CD4-positive, alpha-beta T cell (primary cell): ENCODE results near the gene MEI1. TPM values are rescaled to one million over a fixed set of nuclear protein-coding genes. Genes with fewer than 3 reads are reported as not detected.

Experiments
- ATAC-seq: fragments of 200-7000 bp; cut with Tn5 transposase; one replicate; pipeline ENCODE4 v1.10.0; 2022; ENCODE audit warnings: mild to moderate bottlenecking; ENCODE audit not compliant: poor library complexity
- CTCF ChIA-PET: fragments of 350-600 bp; sonication (Branson Sonifier 250); formaldehyde crosslinking; loops from one replicate; lab custom pipeline; 2021; ENCODE audit warnings: antibody characterized with exemption, inconsistent platforms; lab: Charles Lee
- POLR2A ChIA-PET: fragments of 350-600 bp; sonication (Branson Sonifier 250); formaldehyde crosslinking; loops from one replicate; lab custom pipeline; 2021; ENCODE audit warnings: antibody characterized with exemption, inconsistent platforms; lab: Charles Lee
- DNase-seq, 14 experiments: peaks; one replicate each; pipeline ENCODE4 v3.0.0-alpha.2; 2013 to 2020; ENCODE audit warnings: mixed read lengths in 2 of 14
- H3K27ac ChIP-seq, 2 donors: one replicate each; pipeline versions ENCODE4 v1.5.1 to v1.7.0; 2013; ENCODE audit warnings: low read length in 2 of 2, low read depth in 1 of 2, mild to moderate bottlenecking in 1 of 2
- H3K27me3 ChIP-seq, 2 experiments: 1 replicate in 1 of 2; 2 replicates in 1 of 2; pipeline versions ENCODE4 v1.6.1 to v1.7.0; 2013; ENCODE audit warnings: low read length in 2 of 2, control low read depth in 1 of 2, mild to moderate bottlenecking in 1 of 2, moderate library complexity in 1 of 2; ENCODE audit not compliant: insufficient read depth in 2 of 2, control insufficient read depth in 1 of 2
- H3K36me3 ChIP-seq: one replicate; pipeline ENCODE4 v1.6.1; 2013; ENCODE audit warnings: low read length, control low read depth; ENCODE audit not compliant: insufficient read depth
- H3K4me1 ChIP-seq: one replicate; pipeline ENCODE4 v1.6.1; 2013; ENCODE audit warnings: low read length, control low read depth; ENCODE audit not compliant: insufficient read depth
- H3K4me3 ChIP-seq: one replicate; pipeline ENCODE4 v1.5.1; 2013; ENCODE audit warnings: mild to moderate bottlenecking, low read length, moderate library complexity
- H3K9me3 ChIP-seq, 2 experiments: 1 replicate in 1 of 2; 2 replicates in 1 of 2; pipeline versions ENCODE4 v1.6.1 to v1.7.0; 2013; ENCODE audit warnings: low read length in 2 of 2, mild to moderate bottlenecking in 2 of 2, control low read depth in 1 of 2, moderate library complexity in 1 of 2; ENCODE audit not compliant: control insufficient read depth in 1 of 2, insufficient read depth in 1 of 2
- H3K27ac Mint-ChIP-seq: one replicate; pipeline ENCODE4 v1.8.0; 2020; ENCODE audit warnings: mixed read lengths
- H3K27me3 Mint-ChIP-seq: one replicate; pipeline ENCODE4 v1.8.0; 2021; ENCODE audit warnings: mixed read lengths
- H3K36me3 Mint-ChIP-seq: one replicate; pipeline ENCODE4 v1.8.0; 2021; ENCODE audit warnings: low read depth, mixed read lengths
- H3K4me1 Mint-ChIP-seq: one replicate; pipeline ENCODE4 v1.8.0; 2021; ENCODE audit warnings: low read depth, mixed read lengths
- H3K4me3 Mint-ChIP-seq: one replicate; pipeline ENCODE4 v1.8.0; 2020; ENCODE audit warnings: mild to moderate bottlenecking, mixed read lengths
- H3K9me3 Mint-ChIP-seq: one replicate; pipeline ENCODE4 v1.8.0; 2020; ENCODE audit warnings: mixed read lengths
- intact Hi-C, 2 experiments: fragments of 100-400 bp; cut with DNase I in 1 of 2; cut with micrococcal nuclease in 1 of 2; formaldehyde crosslinking; loops; one replicate each; pipeline versions ENCODE4 v1.15.1 to v1.9.0; 2023 to 2025; cut with DNase I, micrococcal nuclease
- total RNA-seq, 174 experiments: library from RNA in 2 of 174; stranded (reverse) in 2 of 174; gene quantifications; one replicate each; pipeline ENCODE4 v1.2.3 and lab custom pipeline; 2021 to 2026
- TF ChIP-seq, protein P1 (sequence below): fragments of 200-600 bp; IDR thresholded peaks from one replicate; pipeline ENCODE4 v1.8.0; 2022; ENCODE audit warnings: antibody characterized with exemption, mild to moderate bottlenecking

Gene MEI1
- total RNA-seq, 2 experiments from 2014 or later: 64.4 to 81.0 TPM

DNA sequence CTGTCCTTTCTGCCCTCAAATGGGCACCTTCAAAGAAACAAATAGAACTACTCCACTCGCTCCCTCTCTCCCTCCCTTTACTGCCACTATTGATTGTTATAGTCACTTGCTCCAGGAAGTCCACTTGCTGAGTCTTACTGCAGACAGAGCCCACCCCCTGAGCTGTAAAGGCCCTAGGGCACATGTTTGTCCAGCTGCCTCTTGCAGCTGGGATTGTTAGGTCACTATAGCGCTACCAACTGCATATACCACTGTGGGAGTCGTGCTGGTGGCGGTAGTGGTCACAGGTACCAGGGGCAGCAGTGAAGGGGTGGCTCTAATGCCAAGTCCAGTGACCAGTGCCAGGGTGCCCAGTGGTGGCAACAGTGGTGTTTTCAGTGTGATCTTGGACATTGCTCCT is 129.2 kb downstream of the MEI1 start:
- Histone ChIP-seq H3K27me3 (no peaks in the 10 kb centered on the region), H3K36me3 (peaks cover 20% of the 10 kb centered on the region), H3K9me3 (no peaks in the 10 kb centered on the region), H3K4me3 (no peak overlapping the region), H3K4me1 (peaks cover 13% of the 10 kb centered on the region), H3K27ac (no peak overlapping the region)
- no peaks in the 10 kb centered on the region for H3K9me3 Mint-ChIP-seq
- no peak for DNase-seq
- peak overlapping the region; percentile 34 for H3K27ac Mint-ChIP-seq
- POLR2A ChIA-PET: interaction anchor here (2.7 to 3.5 kb wide), 2 partner anchors 28 to 47 kb away, joined by 8 to 12 read pairs; partner anchors contain the start of gene CCDC134
- peaks cover 15% of the 10 kb centered on the region for H3K4me1 Mint-ChIP-seq
- peaks cover 18% of the 10 kb centered on the region for H3K36me3 Mint-ChIP-seq
- H3K27me3 Mint-ChIP-seq: no peaks in the 10 kb centered on the region
- ATAC-seq: no peak
- intact Hi-C loops: no loop called here
- no peak overlapping the region for H3K4me3 Mint-ChIP-seq
- CTCF ChIA-PET: no interaction called here
- TF ChIP-seq, protein P1, sequence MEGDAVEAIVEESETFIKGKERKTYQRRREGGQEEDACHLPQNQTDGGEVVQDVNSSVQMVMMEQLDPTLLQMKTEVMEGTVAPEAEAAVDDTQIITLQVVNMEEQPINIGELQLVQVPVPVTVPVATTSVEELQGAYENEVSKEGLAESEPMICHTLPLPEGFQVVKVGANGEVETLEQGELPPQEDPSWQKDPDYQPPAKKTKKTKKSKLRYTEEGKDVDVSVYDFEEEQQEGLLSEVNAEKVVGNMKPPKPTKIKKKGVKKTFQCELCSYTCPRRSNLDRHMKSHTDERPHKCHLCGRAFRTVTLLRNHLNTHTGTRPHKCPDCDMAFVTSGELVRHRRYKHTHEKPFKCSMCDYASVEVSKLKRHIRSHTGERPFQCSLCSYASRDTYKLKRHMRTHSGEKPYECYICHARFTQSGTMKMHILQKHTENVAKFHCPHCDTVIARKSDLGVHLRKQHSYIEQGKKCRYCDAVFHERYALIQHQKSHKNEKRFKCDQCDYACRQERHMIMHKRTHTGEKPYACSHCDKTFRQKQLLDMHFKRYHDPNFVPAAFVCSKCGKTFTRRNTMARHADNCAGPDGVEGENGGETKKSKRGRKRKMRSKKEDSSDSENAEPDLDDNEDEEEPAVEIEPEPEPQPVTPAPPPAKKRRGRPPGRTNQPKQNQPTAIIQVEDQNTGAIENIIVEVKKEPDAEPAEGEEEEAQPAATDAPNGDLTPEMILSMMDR: no peak

GRCh38 chr22:41830174-41830573 is 130.9 kb downstream of the MEI1 start:
- CTCF ChIA-PET: interaction anchor here (3.3 kb wide), 1 partner anchor 110 kb away, joined by 17 read pairs; no protein-coding TSS in a partner anchor
- TF ChIP-seq, protein P1: no peak
- Mint-ChIP-seq H3K27ac (peak overlapping the region; percentile 100), H3K4me3 (peak overlapping the region; percentile 79), H3K4me1 (peaks cover 28% of the 10 kb centered on the region), H3K27me3 (no peaks in the 10 kb centered on the region), H3K36me3 (peaks cover 19% of the 10 kb centered on the region), H3K9me3 (no peaks in the 10 kb centered on the region)
- H3K4me3 ChIP-seq: no peak overlapping the region
- peaks cover 13% of the 10 kb centered on the region for H3K36me3 ChIP-seq
- H3K27ac ChIP-seq: no peak overlapping the region
- POLR2A ChIA-PET: interaction anchor here (1.0 kb wide), 1 partner anchor 110 kb away, joined by 5 read pairs; no protein-coding TSS in a partner anchor
- H3K27me3 ChIP-seq: no peaks in the 10 kb centered on the region
- peak in 3 of 14 experiments; percentile 5 to 59 (median 41) for DNase-seq
- intact Hi-C loops: loop anchor here (5.0 kb wide), 2 partner anchors 42 to 48 kb away; no protein-coding TSS in a partner anchor
- H3K9me3 ChIP-seq: no peaks in the 10 kb centered on the region
- H3K4me1 ChIP-seq: peaks cover 27% of the 10 kb centered on the region
- ATAC-seq: no peak

DNA sequence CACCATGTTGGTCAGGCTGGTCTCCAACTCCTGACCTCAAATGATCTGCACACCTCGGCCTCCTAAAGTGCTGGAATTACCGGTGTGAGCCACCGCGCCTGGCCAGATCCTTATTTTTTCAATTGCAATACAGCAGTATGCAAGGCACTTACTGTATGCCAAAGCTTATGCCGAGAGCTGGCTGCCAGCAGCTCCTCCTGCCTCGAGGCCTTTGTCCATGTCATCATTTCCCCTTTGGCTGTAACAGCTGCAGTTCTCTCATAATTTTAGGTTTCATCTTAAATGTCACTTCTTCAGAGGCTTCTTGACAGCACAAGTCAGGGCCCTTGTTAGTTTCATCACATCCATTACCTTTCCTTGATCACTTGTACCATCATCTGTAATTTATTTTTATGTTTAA is 132.1 kb downstream of the MEI1 start:
- peaks cover 37% of the 10 kb centered on the region for H3K4me1 Mint-ChIP-seq
- DNase-seq (peak in 3 of 14 experiments; percentile 5 to 55 (median 48)), ATAC-seq (no peak)
- Histone ChIP-seq H3K36me3 (peaks cover 8% of the 10 kb centered on the region), H3K4me3 (no peak overlapping the region), H3K4me1 (peaks cover 27% of the 10 kb centered on the region), H3K27me3 (no peaks in the 10 kb centered on the region), H3K9me3 (no peaks in the 10 kb centered on the region), H3K27ac (no peak overlapping the region)
- no peaks in the 10 kb centered on the region for H3K9me3 Mint-ChIP-seq
- peaks cover 22% of the 10 kb centered on the region for H3K36me3 Mint-ChIP-seq
- CTCF ChIA-PET: interaction anchor here (1.3 to 3.3 kb wide), 4 partner anchors 9 to 134 kb away, joined by 5 to 17 read pairs (median 14); no protein-coding TSS in a partner anchor
- H3K27ac Mint-ChIP-seq: peak overlapping the region; percentile 100
- POLR2A ChIA-PET: interaction anchor here (1.4 to 5.0 kb wide), 12 partner anchors 9 to 783 kb away, joined by 3 to 107 read pairs (median 22); partner anchors contain the start of genes CCDC134, NDUFA6, SNU13 and TNFRSF13C
- intact Hi-C loops: loop anchor here (5.0 kb wide), 2 partner anchors 41 to 49 kb away; no protein-coding TSS in a partner anchor
- peak overlapping the region; percentile 97 for H3K4me3 Mint-ChIP-seq
- H3K27me3 Mint-ChIP-seq: no peaks in the 10 kb centered on the region
- TF ChIP-seq, protein P1: no peak
